ENCODE results near the gene RAB25. TPM values are rescaled to one million over a fixed set of nuclear protein-coding genes. Genes with fewer than 3 reads are reported as not detected.

Gene RAB25
- total and polyA plus RNA-seq, 2 of the 13 experiments (the other 11 are each of a cell fraction or from before 2014, with no cell fraction given), result 0.20 to 0.22 TPM

DNA sequence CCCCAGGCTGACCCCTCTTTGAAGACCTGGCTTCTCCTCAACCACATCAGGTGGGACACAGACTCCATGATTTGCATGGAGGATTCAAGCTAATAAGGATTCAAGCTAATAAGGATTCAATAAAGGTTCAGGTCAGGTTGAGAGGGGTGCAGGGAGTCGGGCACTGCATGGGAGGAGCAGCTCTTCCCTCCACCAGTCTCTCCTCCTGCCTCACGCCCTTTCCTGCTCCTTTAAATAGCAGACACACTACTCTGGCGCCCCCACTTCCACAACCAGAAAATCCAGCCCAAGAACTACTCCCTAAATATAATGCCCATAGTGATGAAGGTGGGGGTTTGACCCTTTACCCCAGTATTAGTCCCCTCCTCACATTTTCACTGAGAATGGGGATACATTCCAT lies 14.2 kb downstream of the RAB25 start:
- Histone ChIP-seq H3K4me3 (replicated peaks in 1 of 3; ENCODE audit: insufficient read depth in 1 of 3, low read depth in 2 of 3, low read length in 3 of 3) (no peak overlapping the region), H3K9me3 (ENCODE audit: low read length) (no peaks in the 10 kb centered on the region), H3K4me1 (ENCODE audit: insufficient read depth, low read length) (peaks cover 45% of the 10 kb centered on the region), H2AFZ (ENCODE audit: low read length) (no peak overlapping the region), H3K9ac (ENCODE audit: insufficient read depth, low read depth, low read length) (no peak overlapping the region), H4K20me1 (ENCODE audit: insufficient read depth, low read length) (no peaks in the 10 kb centered on the region; the same call in 1 of the 2 replicates), H3K79me2 (ENCODE audit: insufficient read depth, low read length) (peaks cover 8% of the 10 kb centered on the region), H3K36me3 (replicated peaks in 1 of 2; ENCODE audit: control insufficient read depth in 1 of 2, insufficient read depth in 2 of 2, low read length in 2 of 2) (peaks cover 5 to 14% of the 10 kb centered on the region in 2 experiments; a peak in 4 of 5 replicates), H3K27me3 (ENCODE audit: control insufficient read depth in 1 of 2, insufficient read depth in 2 of 2, low read length in 2 of 2) (no peaks in the 10 kb centered on the region), H3K27ac (ENCODE audit: extremely low read length, insufficient read depth, low read length) (no peak overlapping the region), H3K4me2 (ENCODE audit: low read depth, low read length) (no peak overlapping the region)
- no peak for DNase-seq (ENCODE audit: low spot score)
- ChIA-PET POLR2A (no interaction called here), CTCF (ENCODE audit: low intra/inter-chr PET ratio, low total read pairs) (no interaction called here)
- WGBS (ENCODE audit: low lambda C conversion rate), result 74% methylated on average over 3 of the region's 3 CpGs
- in situ Hi-C loops (cut with HindIII; ENCODE audit: extremely low pct_ligation_motif_present, low pct_unique_long_range_greater_than_20kb) (no loop called here), intact Hi-C loops (cut with micrococcal nuclease; ENCODE audit: unreplicated experiment) (no loop called here)
- BruUV-seq (replicated peaks), result no TSS peak
- no peak for ATAC-seq
- FAIRE-seq, result no peak
- TF ChIP-seq TBL1XR1 (IDR thresholded peaks at IDR 0.05; ENCODE audit: borderline replicate concordance, low read length, partially characterized antibody) (no peak), ZC3H4 (CRISPR knock-in tag; IDR thresholded peaks at IDR 0.05; ENCODE audit: borderline replicate concordance) (no peak), HOXA5 (CRISPR knock-in tag; IDR thresholded peaks at IDR 0.05) (no peak), RXRB (CRISPR knock-in tag; IDR thresholded peaks at IDR 0.05; ENCODE audit: borderline replicate concordance) (no peak), E2F2 (CRISPR knock-in tag; IDR thresholded peaks at IDR 0.05; ENCODE audit: borderline replicate concordance) (no peak), ZZZ3 (CRISPR knock-in tag; IDR thresholded peaks at IDR 0.05; ENCODE audit: borderline replicate concordance) (no peak), ZNF10 (CRISPR knock-in tag; IDR thresholded peaks at IDR 0.05; ENCODE audit: borderline replicate concordance, low read depth) (no peak), ZNF597 (CRISPR knock-in tag; IDR thresholded peaks at IDR 0.05) (no peak), EP300 (IDR thresholded peaks at IDR 0.05; ENCODE audit: low read depth in 2 of 2, low read length in 2 of 2) (peak in 1 of 2 experiments; percentile 55; a peak in 1 of 4 replicates), EP300 (CRISPR knock-in tag; IDR thresholded peaks at IDR 0.05; ENCODE audit: borderline replicate concordance) (no peak), KDM1A (CRISPR knock-in tag; IDR thresholded peaks at IDR 0.05) (no peak)
- TF ChIP-seq, protein P1, sequence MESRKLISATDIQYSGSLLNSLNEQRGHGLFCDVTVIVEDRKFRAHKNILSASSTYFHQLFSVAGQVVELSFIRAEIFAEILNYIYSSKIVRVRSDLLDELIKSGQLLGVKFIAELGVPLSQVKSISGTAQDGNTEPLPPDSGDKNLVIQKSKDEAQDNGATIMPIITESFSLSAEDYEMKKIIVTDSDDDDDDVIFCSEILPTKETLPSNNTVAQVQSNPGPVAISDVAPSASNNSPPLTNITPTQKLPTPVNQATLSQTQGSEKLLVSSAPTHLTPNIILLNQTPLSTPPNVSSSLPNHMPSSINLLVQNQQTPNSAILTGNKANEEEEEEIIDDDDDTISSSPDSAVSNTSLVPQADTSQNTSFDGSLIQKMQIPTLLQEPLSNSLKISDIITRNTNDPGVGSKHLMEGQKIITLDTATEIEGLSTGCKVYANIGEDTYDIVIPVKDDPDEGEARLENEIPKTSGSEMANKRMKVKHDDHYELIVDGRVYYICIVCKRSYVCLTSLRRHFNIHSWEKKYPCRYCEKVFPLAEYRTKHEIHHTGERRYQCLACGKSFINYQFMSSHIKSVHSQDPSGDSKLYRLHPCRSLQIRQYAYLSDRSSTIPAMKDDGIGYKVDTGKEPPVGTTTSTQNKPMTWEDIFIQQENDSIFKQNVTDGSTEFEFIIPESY (CRISPR knock-in tag; IDR thresholded peaks at IDR 0.05), result peak; percentile 45; the same call in 1 of the 2 replicates
- TF ChIP-seq, protein P2, sequence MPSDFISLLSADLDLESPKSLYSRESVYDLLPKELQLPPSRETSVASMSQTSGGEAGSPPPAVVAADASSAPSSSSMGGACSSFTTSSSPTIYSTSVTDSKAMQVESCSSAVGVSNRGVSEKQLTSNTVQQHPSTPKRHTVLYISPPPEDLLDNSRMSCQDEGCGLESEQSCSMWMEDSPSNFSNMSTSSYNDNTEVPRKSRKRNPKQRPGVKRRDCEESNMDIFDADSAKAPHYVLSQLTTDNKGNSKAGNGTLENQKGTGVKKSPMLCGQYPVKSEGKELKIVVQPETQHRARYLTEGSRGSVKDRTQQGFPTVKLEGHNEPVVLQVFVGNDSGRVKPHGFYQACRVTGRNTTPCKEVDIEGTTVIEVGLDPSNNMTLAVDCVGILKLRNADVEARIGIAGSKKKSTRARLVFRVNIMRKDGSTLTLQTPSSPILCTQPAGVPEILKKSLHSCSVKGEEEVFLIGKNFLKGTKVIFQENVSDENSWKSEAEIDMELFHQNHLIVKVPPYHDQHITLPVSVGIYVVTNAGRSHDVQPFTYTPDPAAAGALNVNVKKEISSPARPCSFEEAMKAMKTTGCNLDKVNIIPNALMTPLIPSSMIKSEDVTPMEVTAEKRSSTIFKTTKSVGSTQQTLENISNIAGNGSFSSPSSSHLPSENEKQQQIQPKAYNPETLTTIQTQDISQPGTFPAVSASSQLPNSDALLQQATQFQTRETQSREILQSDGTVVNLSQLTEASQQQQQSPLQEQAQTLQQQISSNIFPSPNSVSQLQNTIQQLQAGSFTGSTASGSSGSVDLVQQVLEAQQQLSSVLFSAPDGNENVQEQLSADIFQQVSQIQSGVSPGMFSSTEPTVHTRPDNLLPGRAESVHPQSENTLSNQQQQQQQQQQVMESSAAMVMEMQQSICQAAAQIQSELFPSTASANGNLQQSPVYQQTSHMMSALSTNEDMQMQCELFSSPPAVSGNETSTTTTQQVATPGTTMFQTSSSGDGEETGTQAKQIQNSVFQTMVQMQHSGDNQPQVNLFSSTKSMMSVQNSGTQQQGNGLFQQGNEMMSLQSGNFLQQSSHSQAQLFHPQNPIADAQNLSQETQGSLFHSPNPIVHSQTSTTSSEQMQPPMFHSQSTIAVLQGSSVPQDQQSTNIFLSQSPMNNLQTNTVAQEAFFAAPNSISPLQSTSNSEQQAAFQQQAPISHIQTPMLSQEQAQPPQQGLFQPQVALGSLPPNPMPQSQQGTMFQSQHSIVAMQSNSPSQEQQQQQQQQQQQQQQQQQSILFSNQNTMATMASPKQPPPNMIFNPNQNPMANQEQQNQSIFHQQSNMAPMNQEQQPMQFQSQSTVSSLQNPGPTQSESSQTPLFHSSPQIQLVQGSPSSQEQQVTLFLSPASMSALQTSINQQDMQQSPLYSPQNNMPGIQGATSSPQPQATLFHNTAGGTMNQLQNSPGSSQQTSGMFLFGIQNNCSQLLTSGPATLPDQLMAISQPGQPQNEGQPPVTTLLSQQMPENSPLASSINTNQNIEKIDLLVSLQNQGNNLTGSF (CRISPR knock-in tag; IDR thresholded peaks at IDR 0.05), result no peak
